Central memory CD8-positive, alpha-beta T cell (primary cell): ENCODE measurements around the gene TLL2.
A peak's percentile ranks its signal among the peaks of the same experiment; 100 is the strongest.

Experiments used
- ATAC-seq: fragments of 150-1000 bp; cut with Tn5 transposase; replicated peaks from 2 replicates; pipeline ENCODE4 v1.10.0; 2022; ENCODE audit warnings: mild to moderate bottlenecking, moderate FRiP score, moderate number of reproducible peaks; ENCODE audit not compliant: poor library complexity, severe bottlenecking; ENCODE audit errors: extremely low read depth
- DNase-seq, 2 donors: peaks; one replicate each; pipeline ENCODE4 v3.0.0; 2021; ENCODE audit warnings: low spot score in 2 of 2
- H3K27ac Mint-ChIP-seq: one replicate; pipeline ENCODE4 v1.8.0; 2022; ENCODE audit warnings: low read depth, mild to moderate bottlenecking, moderate library complexity, mixed read lengths
- H3K27me3 Mint-ChIP-seq: one replicate; pipeline ENCODE4 v1.8.0; 2022; ENCODE audit warnings: mixed read lengths
- H3K36me3 Mint-ChIP-seq: one replicate; pipeline ENCODE4 v1.8.0; 2022; ENCODE audit warnings: mild to moderate bottlenecking, moderate library complexity, mixed read lengths; ENCODE audit not compliant: insufficient read depth
- H3K4me1 Mint-ChIP-seq: one replicate; pipeline ENCODE4 v1.8.0; 2022; ENCODE audit warnings: mixed read lengths
- H3K4me3 Mint-ChIP-seq: one replicate; pipeline ENCODE4 v1.8.0; 2022; ENCODE audit warnings: mild to moderate bottlenecking, moderate library complexity, mixed read lengths
- H3K9me3 Mint-ChIP-seq: one replicate; pipeline ENCODE4 v1.8.0; 2022; ENCODE audit warnings: mixed read lengths

TLL2 gene

GRCh38 chr10:96529634-96530279 lies 16.0 kb upstream of the TLL2 start:
- H3K27me3 Mint-ChIP-seq: no peaks in the 10 kb centered on the region
- no peak for DNase-seq
- no peak overlapping the region for H3K27ac Mint-ChIP-seq
- H3K4me3 Mint-ChIP-seq: no peak overlapping the region
- no peaks in the 10 kb centered on the region for H3K9me3 Mint-ChIP-seq
- peaks cover 58% of the 10 kb centered on the region for H3K36me3 Mint-ChIP-seq
- H3K4me1 Mint-ChIP-seq: peaks cover 11% of the 10 kb centered on the region
- ATAC-seq: no peak

- DNase-seq (no peak), ATAC-seq (no peak)
- Mint-ChIP-seq H3K4me1 (peaks cover 5% of the 10 kb centered on the region), H3K27ac (no peak overlapping the region), H3K9me3 (no peaks in the 10 kb centered on the region), H3K36me3 (peaks cover 62% of the 10 kb centered on the region), H3K4me3 (no peak overlapping the region), H3K27me3 (no peaks in the 10 kb centered on the region)
Measured at GRCh38 chr10:96524741-96525140, 11.0 kb upstream of the TLL2 start.

DNA sequence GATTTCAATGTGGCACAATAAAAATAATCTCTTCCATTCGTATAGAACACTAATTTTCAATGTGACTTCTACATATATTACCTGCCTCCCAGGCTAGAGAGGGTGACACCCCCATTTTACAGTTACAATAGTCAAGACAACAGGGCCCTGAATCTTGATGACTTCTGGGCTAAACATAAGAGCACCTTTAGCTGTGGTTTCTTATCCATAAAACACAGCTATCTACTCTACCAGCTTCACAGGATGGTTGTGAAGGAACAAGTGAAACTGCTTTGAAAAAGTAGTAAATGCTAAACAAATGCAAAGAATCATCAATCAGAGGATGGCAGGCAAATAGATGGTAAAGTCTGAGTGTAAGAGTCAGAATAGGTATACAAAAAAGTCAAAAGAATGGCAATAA lies 3.6 kb upstream of the TLL2 start:
- DNase-seq: no peak
- ATAC-seq: no peak
- H3K9me3 Mint-ChIP-seq: no peaks in the 10 kb centered on the region
- peaks cover 22% of the 10 kb centered on the region for H3K4me1 Mint-ChIP-seq
- H3K4me3 Mint-ChIP-seq: no peak overlapping the region
- H3K36me3 Mint-ChIP-seq: peaks cover 15% of the 10 kb centered on the region
- H3K27ac Mint-ChIP-seq: no peak overlapping the region
- peaks cover 21% of the 10 kb centered on the region for H3K27me3 Mint-ChIP-seq

DNA sequence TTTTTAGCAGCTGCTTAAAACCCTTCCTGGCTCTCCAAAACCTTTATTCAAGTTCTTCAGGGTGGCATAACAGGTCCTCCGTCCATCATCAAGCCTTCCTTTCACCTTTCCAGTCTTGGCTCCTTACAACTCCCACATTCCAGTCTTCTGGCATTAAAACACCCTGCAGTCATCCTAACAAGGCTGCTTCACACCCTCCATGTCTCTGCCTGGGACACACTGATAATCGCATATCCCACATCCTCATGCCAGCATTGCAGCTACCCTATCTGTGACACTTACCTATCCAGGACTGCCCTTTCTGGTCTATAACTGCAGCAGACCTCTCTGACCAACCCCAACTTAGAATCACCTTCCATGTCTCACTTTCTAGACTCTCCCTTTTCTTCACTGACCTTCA lies 2.6 kb upstream of the TLL2 start:
- H3K4me1 Mint-ChIP-seq: peaks cover 27% of the 10 kb centered on the region
- peaks cover 31% of the 10 kb centered on the region for H3K27me3 Mint-ChIP-seq
- H3K27ac Mint-ChIP-seq: no peak overlapping the region
- DNase-seq (no peak), ATAC-seq (no peak)
- H3K36me3 Mint-ChIP-seq: peaks cover 12% of the 10 kb centered on the region
- no peak overlapping the region for H3K4me3 Mint-ChIP-seq
- H3K9me3 Mint-ChIP-seq: no peaks in the 10 kb centered on the region

DNA sequence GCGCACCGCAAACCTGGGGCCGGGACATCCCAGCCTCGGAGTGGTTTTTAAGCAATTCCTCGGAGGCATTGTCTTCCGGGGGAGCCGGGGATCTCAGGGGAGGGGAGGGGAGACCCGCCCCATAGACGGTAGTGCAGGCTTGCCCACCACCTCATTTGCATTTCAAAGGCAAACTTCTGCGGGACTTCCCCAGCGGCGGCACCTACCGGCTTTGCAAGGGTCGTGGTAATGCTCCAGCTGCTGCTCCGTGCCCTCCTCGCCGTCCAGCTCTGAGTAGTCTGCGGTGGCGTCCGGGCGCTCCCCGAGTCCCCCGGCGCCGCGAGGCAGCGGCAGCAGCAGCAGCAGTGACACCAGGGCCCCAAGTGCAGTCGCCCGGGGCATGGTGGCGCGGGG lies 425 bp downstream of the TLL2 start:
- Mint-ChIP-seq H3K27ac (no peak overlapping the region), H3K4me3 (peak overlapping the region; percentile 77), H3K9me3 (no peaks in the 10 kb centered on the region), H3K36me3 (peaks cover 3% of the 10 kb centered on the region), H3K27me3 (peaks cover 32% of the 10 kb centered on the region), H3K4me1 (peaks cover 27% of the 10 kb centered on the region)
- DNase-seq (no peak), ATAC-seq (peak; percentile 40)

GRCh38 chr10:96512524-96513304 lies 1.0 kb downstream of the TLL2 start:
- Mint-ChIP-seq H3K4me3 (peak overlapping the region; percentile 77), H3K27me3 (peaks cover 32% of the 10 kb centered on the region), H3K36me3 (peaks cover 3% of the 10 kb centered on the region), H3K27ac (no peak overlapping the region), H3K9me3 (no peaks in the 10 kb centered on the region), H3K4me1 (peaks cover 27% of the 10 kb centered on the region)
- DNase-seq (no peak), ATAC-seq (no peak)

DNA sequence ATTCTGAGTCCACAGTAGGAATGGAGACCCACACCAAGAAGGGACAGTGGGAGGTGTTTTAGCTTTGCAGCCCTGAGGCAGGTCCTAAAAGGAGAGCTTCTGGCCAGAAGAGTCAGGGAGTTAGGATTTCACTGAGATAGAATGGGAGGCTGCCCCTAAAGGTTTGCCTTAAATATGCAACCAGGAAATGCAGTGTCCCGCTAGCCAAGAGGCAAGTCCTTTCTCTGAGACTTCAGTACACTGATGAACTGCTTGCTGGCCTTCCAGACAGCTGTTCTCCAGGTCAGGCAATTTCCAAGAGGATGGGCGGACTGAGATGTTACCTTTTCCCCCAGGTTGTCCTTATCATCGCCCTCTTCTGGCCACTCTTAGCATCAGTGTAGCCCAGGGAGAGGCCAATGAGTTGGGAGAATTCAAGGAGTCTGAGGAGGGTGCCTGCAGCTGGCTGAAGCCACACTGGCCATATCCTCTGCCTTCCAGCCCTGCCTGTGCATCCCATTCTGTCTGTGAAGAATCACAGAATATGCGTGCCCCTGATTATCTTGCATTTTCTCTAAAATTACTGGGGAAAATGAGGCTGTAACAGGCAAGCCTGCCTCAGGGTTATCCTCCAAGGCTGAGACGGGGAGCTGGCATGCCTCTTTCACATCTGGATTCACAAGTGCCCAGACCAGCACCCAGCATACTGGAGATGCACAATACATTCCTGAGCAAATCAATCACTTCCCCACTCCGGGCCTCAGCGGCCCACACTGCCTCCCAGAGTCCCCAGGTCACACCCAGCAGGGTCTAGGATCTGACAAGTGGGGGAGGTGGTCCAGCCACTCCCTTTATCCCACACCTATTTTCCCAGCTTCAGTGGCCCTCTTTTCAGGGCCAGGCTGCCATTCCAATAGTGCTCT lies 2.4 kb downstream of the TLL2 start:
- DNase-seq (no peak), ATAC-seq (no peak)
- Mint-ChIP-seq H3K4me3 (no peak overlapping the region), H3K4me1 (peaks cover 27% of the 10 kb centered on the region), H3K27me3 (peaks cover 32% of the 10 kb centered on the region), H3K9me3 (no peaks in the 10 kb centered on the region), H3K36me3 (peaks cover 3% of the 10 kb centered on the region), H3K27ac (no peak overlapping the region)

DNA sequence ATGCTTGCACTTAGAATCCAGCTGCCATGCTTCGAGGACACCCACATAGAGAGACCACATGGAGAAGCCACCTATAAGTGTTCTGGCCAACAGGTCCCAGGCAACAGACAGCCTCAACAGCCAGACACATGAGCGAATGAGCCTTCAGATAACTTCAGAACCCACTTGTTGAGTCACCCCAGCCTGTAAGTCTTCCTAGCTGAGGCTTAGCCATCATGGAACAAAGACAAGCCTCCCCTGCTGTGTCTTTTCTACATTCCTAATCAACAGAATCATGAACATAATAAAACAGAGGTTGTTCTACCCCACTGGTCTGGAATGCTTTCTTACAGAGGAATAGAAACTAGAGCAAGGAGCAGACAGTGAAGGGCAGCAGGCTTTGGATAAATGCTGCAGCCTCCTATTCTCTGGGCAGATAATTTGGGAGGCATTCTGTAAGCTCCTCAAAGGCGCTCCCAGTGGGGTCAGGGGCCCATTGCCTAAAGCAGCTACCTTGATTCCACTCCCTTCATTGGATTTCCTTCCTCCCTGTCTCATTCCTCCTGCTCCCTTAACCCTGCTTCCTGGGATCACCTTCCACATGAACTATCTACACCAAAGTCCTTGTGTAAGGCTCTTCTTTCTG lies 4.6 kb downstream of the TLL2 start:
- no peak overlapping the region for H3K27ac Mint-ChIP-seq
- no peak overlapping the region for H3K4me3 Mint-ChIP-seq

GRCh38 chr10:96507044-96507443 lies 6.7 kb downstream of the TLL2 start:
- Mint-ChIP-seq H3K27me3 (peaks cover 16% of the 10 kb centered on the region), H3K36me3 (no peaks in the 10 kb centered on the region), H3K9me3 (no peaks in the 10 kb centered on the region), H3K27ac (no peak overlapping the region), H3K4me3 (no peak overlapping the region), H3K4me1 (peaks cover 2% of the 10 kb centered on the region)
- DNase-seq (no peak), ATAC-seq (no peak)

More for the DNA sequence above, 4.6 kb downstream of the TLL2 start:
- no peak for DNase-seq
- Mint-ChIP-seq H3K27me3 (peaks cover 19% of the 10 kb centered on the region), H3K9me3 (no peaks in the 10 kb centered on the region), H3K36me3 (no peaks in the 10 kb centered on the region), H3K4me1 (peaks cover 14% of the 10 kb centered on the region)
- no peak for ATAC-seq

- Mint-ChIP-seq H3K4me3 (no peak overlapping the region), H3K27me3 (peaks cover 18% of the 10 kb centered on the region), H3K4me1 (no peaks in the 10 kb centered on the region), H3K27ac (no peak overlapping the region), H3K36me3 (no peaks in the 10 kb centered on the region), H3K9me3 (no peaks in the 10 kb centered on the region)
- ATAC-seq: no peak
- DNase-seq: no peak
Measured at GRCh38 chr10:96505150-96506136, 8.3 kb downstream of the TLL2 start.

- no peaks in the 10 kb centered on the region for H3K4me1 Mint-ChIP-seq
- H3K4me3 Mint-ChIP-seq: no peak overlapping the region
- H3K27me3 Mint-ChIP-seq: peaks cover 30% of the 10 kb centered on the region
- H3K36me3 Mint-ChIP-seq: no peaks in the 10 kb centered on the region
- ATAC-seq: no peak
- H3K9me3 Mint-ChIP-seq: no peaks in the 10 kb centered on the region
- no peak for DNase-seq
- H3K27ac Mint-ChIP-seq: no peak overlapping the region
Measured at GRCh38 chr10:96502561-96503282, 11.0 kb downstream of the TLL2 start.
